Osteoblast (primary cell): ENCODE data around the gene TDP1. TPM values are rescaled to one million over a fixed set of nuclear protein-coding genes. Genes with fewer than 3 reads are reported as not detected.

Source experiments
- DNase-seq: peaks from one replicate; pipeline ENCODE4 v3.0.0; 2011; ENCODE audit warnings: low spot score, mixed read lengths; ENCODE audit not compliant: insufficient read length; ENCODE audit errors: missing footprints
- H2AFZ ChIP-seq: 2 replicates; pipeline ENCODE4 v1.6.0; 2011; ENCODE audit warnings: mild to moderate bottlenecking, low read length
- H3K27ac ChIP-seq: 2 replicates; pipeline ENCODE4 v1.5.1; 2011; ENCODE audit warnings: mild to moderate bottlenecking, low read depth, low read length, moderate library complexity
- H3K27me3 ChIP-seq: 2 replicates; pipeline ENCODE4 v1.6.0; 2012; ENCODE audit warnings: mild to moderate bottlenecking, control low read depth, inconsistent platforms, low read length, moderate library complexity; ENCODE audit not compliant: insufficient read depth
- H3K36me3 ChIP-seq: 2 replicates; pipeline ENCODE4 v1.5.1; 2011; ENCODE audit warnings: mild to moderate bottlenecking, low read length, control low read depth, moderate library complexity; ENCODE audit not compliant: insufficient read depth
- H3K4me1 ChIP-seq: 2 replicates; pipeline ENCODE4 v1.5.1; 2011; ENCODE audit warnings: mild to moderate bottlenecking, low read length, control low read depth, moderate library complexity; ENCODE audit not compliant: insufficient read depth
- H3K4me2 ChIP-seq: 2 replicates; pipeline ENCODE4 v1.6.0; 2011; ENCODE audit warnings: mild to moderate bottlenecking, low read length; ENCODE audit not compliant: insufficient read depth
- H3K4me3 ChIP-seq: fragments of 200-600 bp; sonication (generic); 3 replicates; pipeline ENCODE4 v1.5.1; 2012; ENCODE audit warnings: mild to moderate bottlenecking, low read length, inconsistent platforms; ENCODE audit not compliant: insufficient read depth
- H3K79me2 ChIP-seq: 2 replicates; pipeline ENCODE4 v1.6.0; 2012; ENCODE audit warnings: mild to moderate bottlenecking, low read length, control low read depth, inconsistent platforms; ENCODE audit not compliant: insufficient read depth
- H3K9me3 ChIP-seq: 2 replicates; pipeline ENCODE4 v1.5.1; 2011; ENCODE audit warnings: low read depth, low read length, control low read depth
- H4K20me1 ChIP-seq: 2 replicates; pipeline ENCODE4 v1.6.0; 2012; ENCODE audit warnings: mild to moderate bottlenecking, low read length, control low read depth; ENCODE audit not compliant: insufficient read depth
- total RNA-seq: library from RNA; depleted of rRNA; stranded (reverse); fragments of >200 nt; gene quantifications from 2 replicates; pipeline ENCODE4 v1.2.3, GENCODE V29; 2012
- TF ChIP-seq, protein P1 (sequence below): IDR thresholded peaks from 2 replicates; pipeline ENCODE4 v1.5.1; 2011; ENCODE audit warnings: mild to moderate bottlenecking, low read depth, low read length, moderate library complexity; ENCODE audit errors: extremely low read depth

TDP1 gene
- total RNA-seq, 1 donor: 11.2 TPM

DNA sequence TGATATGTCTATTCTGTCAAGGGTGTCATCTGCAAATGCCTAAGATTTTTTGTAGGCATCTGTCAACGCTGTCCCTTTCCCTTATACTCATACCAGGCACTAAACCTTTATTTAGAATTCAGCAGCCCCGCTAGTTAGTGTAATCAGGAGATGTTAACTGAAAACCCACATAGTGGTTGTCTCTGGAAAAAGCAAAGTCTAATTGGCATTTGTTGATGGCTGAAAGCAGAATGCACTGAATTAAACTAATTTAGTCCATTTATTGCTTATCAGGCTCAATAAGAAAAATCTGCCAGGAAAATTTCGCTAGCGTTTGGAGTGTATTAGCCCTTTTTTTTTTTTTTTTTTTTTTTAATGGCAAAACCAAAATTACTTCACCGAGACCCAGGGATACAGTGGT is 34.5 kb downstream of the TDP1 start:
- no peak for DNase-seq

DNA sequence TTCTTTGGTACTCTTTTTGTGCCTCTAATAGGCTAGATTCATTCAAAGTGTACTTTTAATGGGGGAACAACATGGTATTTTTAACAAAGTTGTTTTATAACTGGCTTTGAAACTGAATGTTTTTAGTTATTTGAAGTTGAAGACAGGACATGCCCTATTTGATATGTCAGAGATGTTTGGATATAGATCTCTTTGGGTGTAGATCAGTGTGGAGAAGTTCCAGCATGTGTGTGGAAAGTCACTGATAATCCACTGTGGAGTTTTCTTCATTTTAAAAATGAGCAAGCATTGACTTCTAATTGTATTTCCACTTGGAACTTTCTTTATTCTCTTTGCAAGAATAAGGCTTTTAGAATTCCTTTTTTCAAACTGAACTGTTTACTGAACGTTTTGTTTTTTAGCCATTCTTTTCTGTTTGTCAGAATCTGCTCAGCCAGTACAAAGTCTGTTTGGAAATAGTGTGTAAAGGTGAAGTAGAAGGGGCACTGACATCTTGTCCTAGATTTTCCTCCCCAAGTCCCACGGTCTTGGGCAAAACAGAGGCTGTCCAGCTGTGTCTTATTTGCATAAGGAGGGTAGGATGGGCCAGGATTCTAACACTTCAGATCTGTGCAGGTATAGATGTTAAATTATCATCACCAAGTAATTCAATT is 35.0 kb downstream of the TDP1 start:
- Histone ChIP-seq H3K4me1 (no peaks in the 10 kb centered on the region), H2AFZ (no peak overlapping the region), H3K36me3 (peaks cover 52% of the 10 kb centered on the region), H4K20me1 (no peaks in the 10 kb centered on the region), H3K9me3 (no peaks in the 10 kb centered on the region), H3K79me2 (no peaks in the 10 kb centered on the region), H3K27me3 (no peaks in the 10 kb centered on the region), H3K4me3 (no peak overlapping the region), H3K4me2 (no peak overlapping the region), H3K27ac (no peak overlapping the region)
- TF ChIP-seq, protein P1, sequence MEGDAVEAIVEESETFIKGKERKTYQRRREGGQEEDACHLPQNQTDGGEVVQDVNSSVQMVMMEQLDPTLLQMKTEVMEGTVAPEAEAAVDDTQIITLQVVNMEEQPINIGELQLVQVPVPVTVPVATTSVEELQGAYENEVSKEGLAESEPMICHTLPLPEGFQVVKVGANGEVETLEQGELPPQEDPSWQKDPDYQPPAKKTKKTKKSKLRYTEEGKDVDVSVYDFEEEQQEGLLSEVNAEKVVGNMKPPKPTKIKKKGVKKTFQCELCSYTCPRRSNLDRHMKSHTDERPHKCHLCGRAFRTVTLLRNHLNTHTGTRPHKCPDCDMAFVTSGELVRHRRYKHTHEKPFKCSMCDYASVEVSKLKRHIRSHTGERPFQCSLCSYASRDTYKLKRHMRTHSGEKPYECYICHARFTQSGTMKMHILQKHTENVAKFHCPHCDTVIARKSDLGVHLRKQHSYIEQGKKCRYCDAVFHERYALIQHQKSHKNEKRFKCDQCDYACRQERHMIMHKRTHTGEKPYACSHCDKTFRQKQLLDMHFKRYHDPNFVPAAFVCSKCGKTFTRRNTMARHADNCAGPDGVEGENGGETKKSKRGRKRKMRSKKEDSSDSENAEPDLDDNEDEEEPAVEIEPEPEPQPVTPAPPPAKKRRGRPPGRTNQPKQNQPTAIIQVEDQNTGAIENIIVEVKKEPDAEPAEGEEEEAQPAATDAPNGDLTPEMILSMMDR: no peak
- DNase-seq: no peak

More for the DNA sequence above, 34.5 kb downstream of the TDP1 start:
- H3K79me2 ChIP-seq: no peaks in the 10 kb centered on the region
- TF ChIP-seq, protein P1: no peak
- no peak overlapping the region for H3K4me2 ChIP-seq
- no peak overlapping the region for H2AFZ ChIP-seq
- no peaks in the 10 kb centered on the region for H3K9me3 ChIP-seq
- no peak overlapping the region for H3K4me3 ChIP-seq
- no peaks in the 10 kb centered on the region for H4K20me1 ChIP-seq
- no peaks in the 10 kb centered on the region for H3K4me1 ChIP-seq
- no peak overlapping the region for H3K27ac ChIP-seq
- peaks cover 56% of the 10 kb centered on the region for H3K36me3 ChIP-seq
- H3K27me3 ChIP-seq: no peaks in the 10 kb centered on the region

DNA sequence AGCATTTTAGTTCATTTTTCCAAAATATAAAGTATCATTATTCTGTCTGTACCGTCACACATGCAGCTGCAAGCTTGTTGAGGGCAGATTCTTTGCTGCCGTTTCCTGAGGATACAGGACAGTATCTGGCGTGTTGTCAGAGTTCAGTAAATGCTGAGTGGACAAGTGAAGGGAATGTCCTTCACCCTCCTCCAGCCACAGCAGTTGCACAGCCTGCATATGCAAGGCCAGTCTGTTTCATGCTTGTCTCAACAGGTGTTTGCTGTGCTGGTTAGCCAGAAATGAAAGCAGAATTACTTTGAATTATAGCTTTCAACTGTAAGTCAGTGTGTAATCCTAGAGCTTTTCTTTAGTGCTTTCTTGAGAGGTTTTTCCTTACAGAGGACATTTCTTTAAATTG is 36.5 kb downstream of the TDP1 start:
- no peak for DNase-seq
- peaks cover 55% of the 10 kb centered on the region for H3K36me3 ChIP-seq
- no peaks in the 10 kb centered on the region for H3K27me3 ChIP-seq

DNA sequence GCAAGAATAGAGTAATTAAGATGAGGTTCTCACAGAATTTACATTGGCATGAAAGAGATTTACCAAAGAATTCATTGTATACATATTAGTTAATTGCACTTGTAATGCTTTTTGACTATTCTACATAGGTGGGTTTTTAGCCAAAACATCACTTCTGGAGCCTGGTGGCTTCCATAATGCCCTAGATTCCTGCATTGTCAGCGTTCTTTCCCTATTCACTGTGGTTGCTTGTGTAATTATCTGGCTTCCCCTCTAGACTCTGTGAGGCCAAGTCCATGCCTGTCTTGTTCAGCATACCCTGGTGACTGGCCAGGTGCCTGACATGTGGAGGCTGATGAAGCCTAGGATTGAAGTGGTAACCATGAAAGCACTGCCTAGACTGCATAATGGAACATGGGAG is 41.2 kb downstream of the TDP1 start:
- no peaks in the 10 kb centered on the region for H3K79me2 ChIP-seq
- no peaks in the 10 kb centered on the region for H3K9me3 ChIP-seq
- H3K4me1 ChIP-seq: no peaks in the 10 kb centered on the region
- peaks cover 58% of the 10 kb centered on the region for H3K36me3 ChIP-seq
- no peak for DNase-seq
- H4K20me1 ChIP-seq: no peaks in the 10 kb centered on the region
- no peaks in the 10 kb centered on the region for H3K27me3 ChIP-seq
- TF ChIP-seq, protein P1: no peak
- H3K4me3 ChIP-seq: no peak overlapping the region
- H2AFZ ChIP-seq: no peak overlapping the region
- no peak overlapping the region for H3K4me2 ChIP-seq
- H3K27ac ChIP-seq: no peak overlapping the region

More for the DNA sequence above, 36.5 kb downstream of the TDP1 start:
- Histone ChIP-seq H3K27ac (no peak overlapping the region), H3K4me2 (no peak overlapping the region), H3K4me1 (no peaks in the 10 kb centered on the region), H3K4me3 (no peak overlapping the region), H3K79me2 (no peaks in the 10 kb centered on the region), H3K9me3 (no peaks in the 10 kb centered on the region), H2AFZ (no peak overlapping the region), H4K20me1 (no peaks in the 10 kb centered on the region)
- TF ChIP-seq, protein P1: no peak
